IMR-90 (cell line): ENCODE measurements around the gene E2F4. TPM values are rescaled to one million over a fixed set of nuclear protein-coding genes. Genes with fewer than 3 reads are reported as not detected.

ENCODE experiments used
- ATAC-seq: fragments of 200-7000 bp; cut with Tn5 transposase; 2 replicates; pipeline ENCODE4 v1.9.1; 2020; ENCODE audit warnings: low read depth, mild to moderate bottlenecking, moderate library complexity
- BruUV-seq: library from RNA; stranded (reverse); fragments of 400-500 nt; replicated peaks from 2 replicates; lab custom pipeline; 2021; lab: Mats Ljungman, UMichigan
- CTCF ChIA-PET: fragments of 300-600 bp; formaldehyde crosslinking; extraction: SDS; loops from one replicate; lab custom pipeline; 2021; ENCODE audit warnings: antibody characterized with exemption; lab: Yijun Ruan, JAX
- POLR2A ChIA-PET: fragments of 300-600 bp; sonication (Branson Sonifier 250); formaldehyde crosslinking; loops from one replicate; lab custom pipeline; 2022; ENCODE audit warnings: antibody characterized with exemption; ENCODE audit not compliant: unreplicated experiment; lab: Charles Lee
- DNase-seq: peaks from one replicate; pipeline ENCODE4 v3.0.0; 2013
- H2AFZ ChIP-seq: replicated peaks from 2 replicates; pipeline ENCODE3; 2013; ENCODE audit warnings: low read length, mild to moderate bottlenecking; ENCODE audit not compliant: poor library complexity
- H2AK5ac ChIP-seq: 2 replicates; pipeline ENCODE4 v1.6.1; 2013; ENCODE audit warnings: low read depth, low read length, inconsistent platforms
- H2AK9ac ChIP-seq: replicated peaks from 2 replicates; pipeline ENCODE3; 2013; ENCODE audit warnings: mild to moderate bottlenecking, low read depth, low read length, moderate library complexity; ENCODE audit not compliant: poor library complexity
- H2BK120ac ChIP-seq: 2 replicates; pipeline ENCODE4 v1.6.1; 2013; ENCODE audit warnings: low read depth, low read length, inconsistent platforms
- H2BK15ac ChIP-seq: 3 replicates; pipeline ENCODE4 v1.6.1; 2013; ENCODE audit warnings: low read depth, low read length, inconsistent platforms
- H2BK20ac ChIP-seq: 2 replicates; pipeline ENCODE4 v1.6.1; 2013; ENCODE audit warnings: low read depth, mild to moderate bottlenecking, inconsistent platforms, low read length, moderate library complexity
- H2BK5ac ChIP-seq: 2 replicates; pipeline ENCODE4 v1.6.1; 2013; ENCODE audit warnings: mild to moderate bottlenecking, low read depth, low read length, inconsistent platforms; ENCODE audit not compliant: poor library complexity, severe bottlenecking
- H3K14ac ChIP-seq: replicated peaks from 2 replicates; pipeline ENCODE4 v1.6.1; 2013; ENCODE audit warnings: low read depth, low read length, inconsistent platforms
- H3K18ac ChIP-seq: 2 replicates; pipeline ENCODE4 v1.6.1; 2013; ENCODE audit warnings: low read depth, low read length, control low read depth
- H3K23ac ChIP-seq: 2 replicates; pipeline ENCODE4 v1.6.1; 2013; ENCODE audit warnings: low read depth, low read length, inconsistent platforms
- H3K27ac ChIP-seq: 2 replicates; pipeline ENCODE4 v1.5.1; 2013; ENCODE audit warnings: mild to moderate bottlenecking, control low read depth, low read length; ENCODE audit not compliant: insufficient read depth
- H3K27me3 ChIP-seq: 2 replicates; pipeline ENCODE4 v1.6.1; 2013; ENCODE audit warnings: low read length; ENCODE audit not compliant: control insufficient read depth, insufficient read depth
- H3K36me3 ChIP-seq: 2 replicates; pipeline ENCODE4 v1.6.1; 2013; ENCODE audit warnings: low read length, mixed read lengths; ENCODE audit not compliant: control insufficient read depth, insufficient read depth
- H3K4ac ChIP-seq: 2 replicates; pipeline ENCODE4 v1.6.1; 2013; ENCODE audit warnings: low read depth, low read length, inconsistent platforms
- H3K4me1 ChIP-seq: 2 replicates; pipeline ENCODE4 v1.6.1; 2013; ENCODE audit warnings: low read length, mixed read lengths; ENCODE audit not compliant: control insufficient read depth, insufficient read depth
- H3K4me2 ChIP-seq: 2 replicates; pipeline ENCODE4 v1.6.1; 2013; ENCODE audit warnings: low read depth, mild to moderate bottlenecking, control low read depth, low read length, moderate library complexity
- H3K4me3 ChIP-seq: 2 replicates; pipeline ENCODE4 v1.5.1; 2013; ENCODE audit warnings: low read depth, mild to moderate bottlenecking, control low read depth, low read length, moderate library complexity; ENCODE audit not compliant: insufficient read depth
- H3K56ac ChIP-seq: 2 replicates; pipeline ENCODE4 v1.6.1; 2013; ENCODE audit warnings: low read length, inconsistent platforms; ENCODE audit not compliant: insufficient read depth; ENCODE audit errors: extremely low read depth
- H3K79me1 ChIP-seq, 2 experiments: 2 replicates each; pipeline ENCODE4 v1.6.1; 2013; ENCODE audit warnings: low read length in 2 of 2, inconsistent platforms in 1 of 2, low read depth in 1 of 2
- H3K9ac ChIP-seq: 2 replicates; pipeline ENCODE4 v1.6.1; 2013; ENCODE audit warnings: low read depth, low read length, control low read depth
- H3K9me1 ChIP-seq: 2 replicates; pipeline ENCODE4 v1.6.1; 2013; ENCODE audit warnings: low read length, inconsistent platforms; ENCODE audit not compliant: insufficient read depth
- H3K9me3 ChIP-seq: 2 replicates; pipeline ENCODE4 v1.6.1; 2013; ENCODE audit warnings: low read length; ENCODE audit not compliant: control insufficient read depth, insufficient read depth
- H4K20me1 ChIP-seq: 2 replicates; pipeline ENCODE4 v1.6.1; 2013; ENCODE audit warnings: low read length, inconsistent platforms; ENCODE audit not compliant: insufficient read depth
- H4K5ac ChIP-seq: 2 replicates; pipeline ENCODE4 v1.6.1; 2013; ENCODE audit warnings: mild to moderate bottlenecking, low read depth, low read length, control low read depth
- H4K8ac ChIP-seq, 2 experiments: 2 replicates each; pipeline ENCODE4 v1.6.1; 2013; ENCODE audit warnings: low read depth in 2 of 2, low read length in 2 of 2, control low read depth in 1 of 2, inconsistent platforms in 1 of 2
- H4K91ac ChIP-seq: 2 replicates; pipeline ENCODE4 v1.6.1; 2013; ENCODE audit warnings: low read depth, low read length, inconsistent platforms; ENCODE audit not compliant: insufficient read depth
- BHLHE40 ChIP-seq: fragments of 150-350 bp; IDR thresholded peaks from 2 replicates; pipeline ENCODE4 v1.6.1; 2016; ENCODE audit warnings: mild to moderate bottlenecking, low read depth, low read length
- CEBPB ChIP-seq: IDR thresholded peaks from 2 replicates; pipeline ENCODE4 v1.6.1; 2012; ENCODE audit warnings: low read depth, low read length, improper control_type of control experiment
- CHD1 ChIP-seq: IDR thresholded peaks from 2 replicates; pipeline ENCODE4 v1.6.1; 2012; ENCODE audit warnings: low read depth, low read length, improper control_type of control experiment
- FOS ChIP-seq: fragments of 150-350 bp; IDR thresholded peaks from 2 replicates; pipeline ENCODE4 v1.6.1; 2016; ENCODE audit warnings: low read depth, low read length
- MAFK ChIP-seq: IDR thresholded peaks from 2 replicates; pipeline ENCODE4 v1.6.1; 2012; ENCODE audit warnings: low read depth, low read length, improper control_type of control experiment
- MAZ ChIP-seq: IDR thresholded peaks from 2 replicates; pipeline ENCODE4 v1.6.1; 2012; ENCODE audit warnings: low read depth, mild to moderate bottlenecking, low read length, improper control_type of control experiment, moderate library complexity, borderline replicate concordance
- MXI1 ChIP-seq: IDR thresholded peaks from 2 replicates; pipeline ENCODE4 v1.6.1; 2012; ENCODE audit warnings: low read depth, mild to moderate bottlenecking, low read length, moderate library complexity, borderline replicate concordance
- NFE2L2 ChIP-seq: fragments of 150-350 bp; IDR thresholded peaks from 2 replicates; pipeline ENCODE4 v1.6.1; 2016; ENCODE audit warnings: low read depth, mild to moderate bottlenecking, low read length
- POLR2A ChIP-seq: IDR thresholded peaks from 2 replicates; pipeline ENCODE4 v1.6.1; 2012; ENCODE audit warnings: mild to moderate bottlenecking, low read depth, low read length
- RAD21 ChIP-seq: IDR thresholded peaks from 2 replicates; pipeline ENCODE4 v1.6.1; 2012; ENCODE audit warnings: low read length, improper control_type of control experiment
- RCOR1 ChIP-seq: IDR thresholded peaks from 2 replicates; pipeline ENCODE4 v1.6.1; 2012; ENCODE audit warnings: mild to moderate bottlenecking, low read length, improper control_type of control experiment; ENCODE audit not compliant: insufficient replicate concordance
- RFX5 ChIP-seq: IDR thresholded peaks from 2 replicates; pipeline ENCODE4 v1.8.0; 2012; ENCODE audit warnings: low read depth, mild to moderate bottlenecking, low read length, moderate library complexity
- SMC3 ChIP-seq: fragments of 150-350 bp; IDR thresholded peaks from 2 replicates; pipeline ENCODE4 v1.6.1; 2016; ENCODE audit warnings: low read depth, mild to moderate bottlenecking, antibody characterized with exemption, low read length, moderate library complexity
- WGBS, 2 experiments: methylation state at CpG; one replicate each; pipeline versions ENCODE4 v1.1.5 to v1.1.7; 2013; ENCODE audit warnings: missing lambda C conversion rate in 2 of 2; ENCODE audit not compliant: insufficient read length in 1 of 2; ENCODE audit errors: extremely low coverage in 2 of 2; 5-methylcytosine and 5-hydroxymethylcytosine counted together
- dilution Hi-C: fragments of 300-500 bp; cut with HindIII; formaldehyde crosslinking; loops from one replicate; pipeline ENCODE4 v1.14.3; 2018; ENCODE audit warnings: low sequenced_read_pairs; ENCODE audit not compliant: unreplicated experiment
- in situ Hi-C: fragments of 300-500 bp; cut with MboI; formaldehyde crosslinking; loops from 3 replicates; pipeline ENCODE4 v1.14.3; 2019; ENCODE audit warnings: low sequenced_read_pairs, inconsistent platforms, mixed read lengths
- intact Hi-C: fragments of 100-400 bp; cut with micrococcal nuclease; formaldehyde crosslinking; loops from 2 replicates; pipeline ENCODE4 v1.10.0; 2022
- polyA plus RNA-seq, 3 experiments: library from polyadenylated mRNA; depleted of rRNA; stranded (reverse); fragments of >200 nt; gene quantifications; 2 replicates each; pipeline ENCODE4 v1.2.3, GENCODE V29; 2012; ENCODE audit warnings: low replicate concordance in 1 of 3
- total RNA-seq: library from RNA; depleted of rRNA; stranded (reverse); fragments of >200 nt; gene quantifications from 2 replicates; pipeline ENCODE4 v1.2.3, GENCODE V29; 2012
- TF ChIP-seq, protein P1 (sequence below): fragments of 150-350 bp; IDR thresholded peaks from 2 replicates; pipeline ENCODE4 v1.6.1; 2016; ENCODE audit warnings: low read depth, mild to moderate bottlenecking, low read length, moderate library complexity, borderline replicate concordance
- TF ChIP-seq, protein P2 (sequence below): fragments of 150-350 bp; IDR thresholded peaks from 2 replicates; pipeline ENCODE4 v1.6.1; 2017; ENCODE audit warnings: mild to moderate bottlenecking, antibody characterized with exemption, low read length, low read depth
- TF ChIP-seq, protein P3 (sequence below): conservative IDR thresholded peaks from 2 replicates; pipeline ENCODE4 v1.5.1; 2012; ENCODE audit warnings: mild to moderate bottlenecking, low read depth, low read length, improper control_type of control experiment

E2F4 gene
- total and polyA plus RNA-seq, 2 of the 4 experiments (the other 2 are of a cell fraction) = 63.4 to 103 TPM

DNA sequence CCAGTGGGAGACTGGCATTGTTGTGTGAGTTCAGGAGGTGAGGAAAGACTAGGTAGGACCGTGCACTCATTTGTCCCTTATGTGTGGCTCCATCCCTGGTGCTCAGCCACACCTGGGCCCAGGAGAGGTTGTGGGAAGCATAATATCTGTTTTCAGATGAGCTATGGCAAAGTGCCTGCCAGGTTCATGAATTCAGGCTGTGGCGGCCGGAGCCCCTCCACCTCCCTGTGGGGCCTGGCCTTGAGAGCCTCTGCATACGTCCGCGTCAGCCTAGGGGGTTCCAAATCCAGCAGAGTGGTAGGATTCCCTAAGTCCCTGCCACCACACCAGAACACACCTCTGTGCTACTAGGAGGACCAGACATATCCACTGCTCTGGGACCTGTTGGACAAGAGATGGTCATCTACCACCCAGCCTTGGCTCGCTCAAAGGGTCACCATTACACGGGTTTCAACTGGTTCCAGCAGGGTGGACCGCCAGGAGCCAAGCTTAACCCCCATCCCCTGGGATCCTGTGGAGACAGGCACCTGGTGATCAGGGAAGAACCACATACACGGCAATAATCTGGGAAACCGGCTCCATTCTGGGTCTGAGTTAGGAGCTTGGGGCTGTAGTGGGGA is 43.2 kb upstream of the E2F4 start:
- Histone ChIP-seq H3K9me1 (peaks cover 4% of the 10 kb centered on the region; the same call in 1 of the 2 replicates), H2AK9ac (peak overlapping the region; percentile 44), H4K91ac (no peak overlapping the region), H3K4me2 (no peak overlapping the region), H3K23ac (no peak overlapping the region), H3K4me3 (no peak overlapping the region), H3K4ac (no peak overlapping the region), H2AK5ac (no peak overlapping the region), H2AFZ (no peak overlapping the region), H3K9ac (no peak overlapping the region), H2BK120ac (no peak overlapping the region), H2BK5ac (no peak overlapping the region), H3K14ac (no peak overlapping the region), H2BK20ac (no peak overlapping the region), H4K5ac (no peak overlapping the region), H3K18ac (no peak overlapping the region), H3K56ac (no peak overlapping the region), H2BK15ac (no peak overlapping the region), H3K4me1 (peaks cover 5% of the 10 kb centered on the region; the same call in 1 of the 2 replicates), H3K36me3 (peaks cover 48% of the 10 kb centered on the region), H3K79me1 (peaks cover 0 to 30% of the 10 kb centered on the region in 2 experiments; a peak in 2 of 4 replicates), H3K9me3 (no peaks in the 10 kb centered on the region), H3K27me3 (no peaks in the 10 kb centered on the region), H3K27ac (no peak overlapping the region), H4K8ac (no peak overlapping the region), H4K20me1 (peaks cover 7% of the 10 kb centered on the region; the same call in 1 of the 2 replicates)
- TSS peak; percentile 78 for BruUV-seq
- no peak for ATAC-seq
- 83% methylated on average over 1 of the region's 11 CpGs; no CpG with 5 or more reads in 1 of the 2 experiments for WGBS, 2 experiments
- no peak for DNase-seq
- dilution Hi-C loops = no loop called here
- ChIA-PET CTCF (no interaction called here), POLR2A (no interaction called here)
- TF ChIP-seq CHD1 = no peak
- TF ChIP-seq POLR2A = no peak
- TF ChIP-seq MAFK = no peak
- no peak for TF ChIP-seq SMC3
- no peak for TF ChIP-seq CEBPB
- TF ChIP-seq FOS = no peak
- no peak for TF ChIP-seq MXI1
- no peak for TF ChIP-seq BHLHE40
- no peak for TF ChIP-seq MAZ
- no peak for TF ChIP-seq RAD21
- TF ChIP-seq RFX5 = no peak
- no peak for TF ChIP-seq RCOR1
- TF ChIP-seq, protein P1, sequence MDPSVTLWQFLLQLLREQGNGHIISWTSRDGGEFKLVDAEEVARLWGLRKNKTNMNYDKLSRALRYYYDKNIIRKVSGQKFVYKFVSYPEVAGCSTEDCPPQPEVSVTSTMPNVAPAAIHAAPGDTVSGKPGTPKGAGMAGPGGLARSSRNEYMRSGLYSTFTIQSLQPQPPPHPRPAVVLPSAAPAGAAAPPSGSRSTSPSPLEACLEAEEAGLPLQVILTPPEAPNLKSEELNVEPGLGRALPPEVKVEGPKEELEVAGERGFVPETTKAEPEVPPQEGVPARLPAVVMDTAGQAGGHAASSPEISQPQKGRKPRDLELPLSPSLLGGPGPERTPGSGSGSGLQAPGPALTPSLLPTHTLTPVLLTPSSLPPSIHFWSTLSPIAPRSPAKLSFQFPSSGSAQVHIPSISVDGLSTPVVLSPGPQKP = no peak
- no peak for TF ChIP-seq NFE2L2
- TF ChIP-seq, protein P2, sequence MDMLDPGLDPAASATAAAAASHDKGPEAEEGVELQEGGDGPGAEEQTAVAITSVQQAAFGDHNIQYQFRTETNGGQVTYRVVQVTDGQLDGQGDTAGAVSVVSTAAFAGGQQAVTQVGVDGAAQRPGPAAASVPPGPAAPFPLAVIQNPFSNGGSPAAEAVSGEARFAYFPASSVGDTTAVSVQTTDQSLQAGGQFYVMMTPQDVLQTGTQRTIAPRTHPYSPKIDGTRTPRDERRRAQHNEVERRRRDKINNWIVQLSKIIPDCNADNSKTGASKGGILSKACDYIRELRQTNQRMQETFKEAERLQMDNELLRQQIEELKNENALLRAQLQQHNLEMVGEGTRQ = no peak
- TF ChIP-seq, protein P3, sequence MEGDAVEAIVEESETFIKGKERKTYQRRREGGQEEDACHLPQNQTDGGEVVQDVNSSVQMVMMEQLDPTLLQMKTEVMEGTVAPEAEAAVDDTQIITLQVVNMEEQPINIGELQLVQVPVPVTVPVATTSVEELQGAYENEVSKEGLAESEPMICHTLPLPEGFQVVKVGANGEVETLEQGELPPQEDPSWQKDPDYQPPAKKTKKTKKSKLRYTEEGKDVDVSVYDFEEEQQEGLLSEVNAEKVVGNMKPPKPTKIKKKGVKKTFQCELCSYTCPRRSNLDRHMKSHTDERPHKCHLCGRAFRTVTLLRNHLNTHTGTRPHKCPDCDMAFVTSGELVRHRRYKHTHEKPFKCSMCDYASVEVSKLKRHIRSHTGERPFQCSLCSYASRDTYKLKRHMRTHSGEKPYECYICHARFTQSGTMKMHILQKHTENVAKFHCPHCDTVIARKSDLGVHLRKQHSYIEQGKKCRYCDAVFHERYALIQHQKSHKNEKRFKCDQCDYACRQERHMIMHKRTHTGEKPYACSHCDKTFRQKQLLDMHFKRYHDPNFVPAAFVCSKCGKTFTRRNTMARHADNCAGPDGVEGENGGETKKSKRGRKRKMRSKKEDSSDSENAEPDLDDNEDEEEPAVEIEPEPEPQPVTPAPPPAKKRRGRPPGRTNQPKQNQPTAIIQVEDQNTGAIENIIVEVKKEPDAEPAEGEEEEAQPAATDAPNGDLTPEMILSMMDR = no peak
- in situ Hi-C loops = no loop called here
- intact Hi-C loops = no loop called here
